ENCODE data around the gene TLCD3A. TPM values are rescaled to one million over a fixed set of nuclear protein-coding genes. Genes with fewer than 3 reads are reported as not detected.
A peak's percentile ranks its signal among the peaks of the same experiment; 100 is the strongest.

TLCD3A gene
- total RNA-seq, 2 experiments from 2014 or later, result 8.3 to 11.7 TPM

DNA sequence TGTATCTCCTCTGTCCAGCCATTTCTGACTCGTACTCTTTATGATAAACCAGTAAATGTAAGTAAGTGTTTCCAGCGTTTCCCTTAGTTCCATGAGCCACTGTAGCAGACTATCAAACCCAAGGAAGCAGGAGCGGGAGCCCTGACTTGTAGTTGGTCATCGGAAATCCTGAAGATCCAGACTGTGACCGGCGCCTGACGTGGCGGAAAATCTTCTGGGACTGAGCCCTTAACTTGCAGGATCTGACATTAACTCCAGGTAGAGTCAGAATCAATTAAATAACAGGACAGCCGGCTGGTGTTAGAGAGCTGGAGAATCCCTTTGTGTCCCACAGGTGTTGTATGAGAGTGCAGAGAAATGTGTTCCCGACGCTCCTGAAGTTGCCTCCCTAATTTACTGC lies 45.7 kb downstream of the TLCD3A start:
- POLR2A ChIA-PET, result no interaction called here
- Histone ChIP-seq H3K9me2 (ENCODE audit: insufficient read depth, low read length) (no peaks in the 10 kb centered on the region), H3K36me3 (ENCODE audit: insufficient read depth, low read length) (peaks cover 57% of the 10 kb centered on the region)

DNA sequence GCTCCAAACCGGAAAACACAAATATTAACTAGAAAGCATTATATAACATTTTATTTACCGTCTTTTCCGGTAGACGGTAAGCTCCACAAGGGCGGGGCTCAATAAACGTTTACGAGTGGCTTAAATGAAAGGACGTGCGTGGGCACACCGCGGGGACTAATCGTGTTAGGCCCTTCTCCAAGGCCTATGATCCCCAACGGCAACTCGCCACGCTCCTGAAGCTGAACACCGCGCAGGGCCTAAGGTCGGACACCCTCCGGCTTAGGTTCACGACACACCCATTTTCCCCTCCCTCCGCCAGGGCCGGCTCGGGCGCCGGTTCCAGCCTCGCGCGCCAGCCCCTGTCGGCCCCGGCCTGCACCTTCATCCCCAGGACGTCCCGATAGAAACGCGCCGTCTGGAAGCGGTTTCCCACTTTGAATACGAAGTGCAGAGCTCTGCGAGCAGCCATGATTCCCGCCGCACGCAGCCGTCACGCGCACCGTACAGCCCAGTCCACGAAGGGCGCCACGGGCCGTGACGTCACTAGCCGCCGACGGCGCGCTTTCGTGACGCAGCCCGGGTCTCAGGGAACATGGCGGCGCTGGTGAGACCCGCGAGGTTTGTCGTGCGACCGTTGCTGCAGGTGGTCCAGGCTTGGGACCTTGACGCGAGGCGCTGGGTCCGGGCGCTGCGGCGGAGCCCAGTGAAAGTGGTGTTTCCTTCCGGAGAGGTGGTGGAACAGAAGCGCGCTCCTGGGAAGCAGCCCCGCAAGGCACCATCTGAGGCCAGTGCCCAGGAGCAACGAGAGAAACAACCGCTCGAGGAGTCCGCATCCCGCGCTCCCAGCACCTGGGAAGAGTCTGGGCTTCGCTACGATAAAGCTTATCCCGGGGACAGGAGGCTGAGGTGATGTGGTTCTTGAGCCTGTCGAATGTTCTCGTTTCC lies 49.7 kb downstream of the TLCD3A start, which contains the start of the genes GLOD4 and MRM3:
GLOD4 (minus strand) TSS at position 476 of the 927 bp plus-strand sequence; CDS start at position 451, 25 bp downstream.
MRM3 (plus strand) TSS at position 549 of the 927 bp plus-strand sequence; CDS start at position 575, 26 bp downstream.
- peaks cover 51% of the 10 kb centered on the region for H3K36me3 ChIP-seq (ENCODE audit: insufficient read depth, low read length)
- H3K4me1 ChIP-seq (ENCODE audit: insufficient read depth, low read length, poor library complexity, severe bottlenecking), result peaks cover 21% of the 10 kb centered on the region
- H3K4me3 ChIP-seq (ENCODE audit: low read depth, low read length, poor library complexity, severe bottlenecking), result peak within 1 kb of the TSS; percentile 95
- H3K27ac ChIP-seq (ENCODE audit: low read depth, low read length, poor library complexity, severe bottlenecking), result peak within 1 kb of the TSS; percentile 50
- no peaks in the 10 kb centered on the region for H3K9me2 ChIP-seq (ENCODE audit: insufficient read depth, low read length)
- peaks cover 10% of the 10 kb centered on the region; the same call in 1 of the 2 replicates for H4K20me1 ChIP-seq (ENCODE audit: insufficient read depth, low read length)
- peak within 1 kb of the TSS; percentile 77 for H2AFZ ChIP-seq (ENCODE audit: low read length)
- no peaks in the 10 kb centered on the region for H3K9me3 ChIP-seq (ENCODE audit: low read length)
- BruUV-seq (replicated peaks), result TSS peak; percentile 80
- peak within 1 kb of the TSS; percentile 86 for H3K4me2 ChIP-seq (ENCODE audit: low read length)
- ChIA-PET CTCF (ENCODE audit: unreplicated experiment) (interaction anchor here (0.6 to 0.7 kb wide), 2 partner anchors 79 to 97 kb away, joined by 3 read pairs; no protein-coding TSS in a partner anchor), POLR2A (interaction anchor here (0.6 to 1.4 kb wide), 6 partner anchors 8 to 369 kb away, joined by 3 to 9 read pairs (median 3); partner anchors contain the start of genes NXN and VPS53)
- no peak for TF ChIP-seq EZH2phosphoT487 (IDR thresholded peaks at IDR 0.05; ENCODE audit: borderline replicate concordance, low read depth, low read length)
- TF ChIP-seq, protein P1, sequence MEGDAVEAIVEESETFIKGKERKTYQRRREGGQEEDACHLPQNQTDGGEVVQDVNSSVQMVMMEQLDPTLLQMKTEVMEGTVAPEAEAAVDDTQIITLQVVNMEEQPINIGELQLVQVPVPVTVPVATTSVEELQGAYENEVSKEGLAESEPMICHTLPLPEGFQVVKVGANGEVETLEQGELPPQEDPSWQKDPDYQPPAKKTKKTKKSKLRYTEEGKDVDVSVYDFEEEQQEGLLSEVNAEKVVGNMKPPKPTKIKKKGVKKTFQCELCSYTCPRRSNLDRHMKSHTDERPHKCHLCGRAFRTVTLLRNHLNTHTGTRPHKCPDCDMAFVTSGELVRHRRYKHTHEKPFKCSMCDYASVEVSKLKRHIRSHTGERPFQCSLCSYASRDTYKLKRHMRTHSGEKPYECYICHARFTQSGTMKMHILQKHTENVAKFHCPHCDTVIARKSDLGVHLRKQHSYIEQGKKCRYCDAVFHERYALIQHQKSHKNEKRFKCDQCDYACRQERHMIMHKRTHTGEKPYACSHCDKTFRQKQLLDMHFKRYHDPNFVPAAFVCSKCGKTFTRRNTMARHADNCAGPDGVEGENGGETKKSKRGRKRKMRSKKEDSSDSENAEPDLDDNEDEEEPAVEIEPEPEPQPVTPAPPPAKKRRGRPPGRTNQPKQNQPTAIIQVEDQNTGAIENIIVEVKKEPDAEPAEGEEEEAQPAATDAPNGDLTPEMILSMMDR (conservative IDR thresholded peaks at IDR 0.05; ENCODE audit: low read length), result 0 out of 2 replicates have a peak, but pooled peaks have one; percentile 7
- DNase-seq (ENCODE audit: low spot score), result peak; percentile 88
- H3K79me2 ChIP-seq (ENCODE audit: insufficient read depth, low read depth, low read length), result peaks cover 70% of the 10 kb centered on the region
- intact Hi-C loops (cut with micrococcal nuclease; ENCODE audit: unreplicated experiment), result loop anchor here (2.0 to 5.0 kb wide), 2 partner anchors 199 to 215 kb away; partner anchors contain the start of gene TIMM22

More for the DNA sequence above, 45.7 kb downstream of the TLCD3A start:
- Histone ChIP-seq H3K4me3 (ENCODE audit: low read depth, low read length, poor library complexity, severe bottlenecking) (no peak overlapping the region), H3K4me2 (ENCODE audit: low read length) (no peak overlapping the region), H4K20me1 (ENCODE audit: insufficient read depth, low read length) (peaks cover under 1% of the 10 kb centered on the region; the same call in 1 of the 2 replicates), H2AFZ (ENCODE audit: low read length) (no peak overlapping the region), H3K4me1 (ENCODE audit: insufficient read depth, low read length, poor library complexity, severe bottlenecking) (peaks cover 8% of the 10 kb centered on the region), H3K9me3 (ENCODE audit: low read length) (no peaks in the 10 kb centered on the region), H3K27ac (ENCODE audit: low read depth, low read length, poor library complexity, severe bottlenecking) (no peak overlapping the region), H3K79me2 (ENCODE audit: insufficient read depth, low read depth, low read length) (peaks cover 42% of the 10 kb centered on the region)
- CTCF ChIA-PET (ENCODE audit: unreplicated experiment), result no interaction called here
- intact Hi-C loops (cut with micrococcal nuclease; ENCODE audit: unreplicated experiment), result no loop called here
- no peak for DNase-seq (ENCODE audit: low spot score)
- TF ChIP-seq EZH2phosphoT487 (IDR thresholded peaks at IDR 0.05; ENCODE audit: borderline replicate concordance, low read depth, low read length), result no peak
- TF ChIP-seq, protein P1 (conservative IDR thresholded peaks at IDR 0.05; ENCODE audit: low read length), result no peak
- BruUV-seq (replicated peaks), result no TSS peak
